GM12874 (cell line): Measurements from ENCODE around the gene RTCB.

ENCODE experiments used
- TF ChIP-seq, protein P1 (sequence below): IDR thresholded peaks from 2 replicates; pipeline ENCODE4 v1.5.1; 2011; ENCODE audit warnings: low read depth, mild to moderate bottlenecking, control low read depth, low read length, moderate library complexity; ENCODE audit not compliant: insufficient read depth

The RTCB gene

DNA sequence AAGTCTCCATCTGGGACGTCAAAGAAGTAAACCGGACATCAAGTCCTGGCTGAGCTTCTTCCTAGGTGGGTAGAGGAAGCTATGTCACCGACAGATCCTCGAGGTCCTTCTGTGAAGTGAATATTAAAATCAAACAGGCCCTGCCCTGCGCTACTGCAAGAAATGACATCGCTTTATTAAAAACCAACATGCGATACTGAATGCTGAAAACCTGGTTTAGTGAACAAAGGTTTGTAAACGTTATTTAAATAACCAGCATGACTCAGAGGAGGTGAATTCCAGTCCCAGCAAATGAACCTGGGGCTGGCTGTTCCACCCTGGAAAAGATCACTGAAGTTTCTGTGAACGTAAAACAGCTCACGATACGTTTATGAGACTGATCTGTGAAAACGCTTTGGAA is 645 bp downstream of the RTCB start:
- TF ChIP-seq, protein P1, sequence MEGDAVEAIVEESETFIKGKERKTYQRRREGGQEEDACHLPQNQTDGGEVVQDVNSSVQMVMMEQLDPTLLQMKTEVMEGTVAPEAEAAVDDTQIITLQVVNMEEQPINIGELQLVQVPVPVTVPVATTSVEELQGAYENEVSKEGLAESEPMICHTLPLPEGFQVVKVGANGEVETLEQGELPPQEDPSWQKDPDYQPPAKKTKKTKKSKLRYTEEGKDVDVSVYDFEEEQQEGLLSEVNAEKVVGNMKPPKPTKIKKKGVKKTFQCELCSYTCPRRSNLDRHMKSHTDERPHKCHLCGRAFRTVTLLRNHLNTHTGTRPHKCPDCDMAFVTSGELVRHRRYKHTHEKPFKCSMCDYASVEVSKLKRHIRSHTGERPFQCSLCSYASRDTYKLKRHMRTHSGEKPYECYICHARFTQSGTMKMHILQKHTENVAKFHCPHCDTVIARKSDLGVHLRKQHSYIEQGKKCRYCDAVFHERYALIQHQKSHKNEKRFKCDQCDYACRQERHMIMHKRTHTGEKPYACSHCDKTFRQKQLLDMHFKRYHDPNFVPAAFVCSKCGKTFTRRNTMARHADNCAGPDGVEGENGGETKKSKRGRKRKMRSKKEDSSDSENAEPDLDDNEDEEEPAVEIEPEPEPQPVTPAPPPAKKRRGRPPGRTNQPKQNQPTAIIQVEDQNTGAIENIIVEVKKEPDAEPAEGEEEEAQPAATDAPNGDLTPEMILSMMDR, result no peak

DNA sequence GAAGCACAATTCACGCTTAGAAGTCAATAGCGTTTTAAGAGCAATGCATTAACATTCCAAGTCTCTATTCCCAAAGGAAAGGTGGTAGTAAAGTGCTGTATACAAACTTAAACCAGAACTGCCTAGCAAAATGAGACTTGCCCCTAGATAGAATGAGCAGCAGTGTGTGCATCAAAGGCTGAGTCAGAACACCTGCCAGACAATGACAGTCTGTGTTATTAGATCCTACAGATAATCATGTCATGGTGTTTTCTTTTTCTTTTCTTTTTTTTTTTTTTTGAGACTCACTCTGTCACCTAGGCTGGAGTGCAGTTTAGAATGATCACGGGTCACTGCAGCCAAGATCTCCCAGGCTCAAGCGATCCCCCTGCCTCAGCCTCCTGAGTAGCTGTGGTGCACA is 1.6 kb downstream of the RTCB start:
- TF ChIP-seq, protein P1, result no peak

DNA sequence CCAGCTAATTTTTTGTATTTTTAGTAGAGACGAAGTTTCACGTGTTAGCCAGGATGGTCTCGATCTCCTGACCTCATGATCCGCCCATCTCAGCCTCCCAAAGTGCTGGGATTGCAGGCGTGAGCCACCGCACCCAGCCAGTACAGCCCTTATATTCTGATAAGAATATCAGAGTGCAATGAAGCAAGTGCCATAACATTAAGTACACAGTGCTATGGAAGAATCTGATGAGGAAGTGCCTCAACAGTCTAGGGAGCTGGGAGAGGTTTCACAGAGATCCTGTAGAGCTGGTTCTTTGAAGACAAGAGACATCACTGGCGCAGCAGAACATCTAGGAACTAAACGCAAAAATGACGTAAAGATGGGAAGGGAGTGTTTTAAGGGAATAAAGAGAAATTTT is 2.1 kb downstream of the RTCB start:
- TF ChIP-seq, protein P1, result no peak

DNA sequence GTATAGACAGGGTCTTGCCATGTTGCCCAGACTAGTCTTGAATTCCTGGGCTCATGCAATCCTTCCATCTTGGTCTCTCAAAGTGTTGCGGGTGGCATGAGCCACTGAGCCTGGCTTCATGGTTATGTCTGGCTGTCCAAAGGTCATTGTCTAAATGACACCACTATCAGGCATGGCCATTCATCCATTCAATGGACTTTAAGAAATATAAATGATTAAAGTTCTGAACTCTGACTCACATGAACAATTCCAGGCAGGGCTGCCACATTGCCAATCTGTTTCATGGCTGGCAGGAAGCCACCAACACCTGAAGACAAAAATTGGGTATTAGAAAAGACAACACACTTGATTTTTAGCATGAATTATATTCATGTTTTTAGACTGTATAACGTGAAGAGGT is 4.1 kb downstream of the RTCB start:
- TF ChIP-seq, protein P1, result no peak

DNA sequence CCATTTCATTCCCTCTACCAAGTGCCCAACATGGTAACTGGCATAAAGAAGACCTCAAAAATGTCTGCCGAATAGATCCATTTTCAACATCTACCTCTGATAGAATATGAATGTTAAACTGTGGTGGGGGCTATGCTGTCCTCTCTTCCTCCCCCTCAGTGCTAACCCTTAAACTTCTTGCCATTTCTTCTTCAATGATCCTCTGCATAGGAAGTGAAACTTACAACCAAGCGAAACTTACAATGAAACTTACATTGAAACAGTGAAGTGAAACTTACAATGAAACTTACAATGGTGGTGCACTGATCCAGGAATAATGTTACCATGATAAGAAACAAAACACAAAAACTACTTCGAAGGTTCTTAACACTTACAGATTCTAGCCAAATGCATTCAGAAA is 4.7 kb downstream of the RTCB start:
- TF ChIP-seq, protein P1, result no peak

DNA sequence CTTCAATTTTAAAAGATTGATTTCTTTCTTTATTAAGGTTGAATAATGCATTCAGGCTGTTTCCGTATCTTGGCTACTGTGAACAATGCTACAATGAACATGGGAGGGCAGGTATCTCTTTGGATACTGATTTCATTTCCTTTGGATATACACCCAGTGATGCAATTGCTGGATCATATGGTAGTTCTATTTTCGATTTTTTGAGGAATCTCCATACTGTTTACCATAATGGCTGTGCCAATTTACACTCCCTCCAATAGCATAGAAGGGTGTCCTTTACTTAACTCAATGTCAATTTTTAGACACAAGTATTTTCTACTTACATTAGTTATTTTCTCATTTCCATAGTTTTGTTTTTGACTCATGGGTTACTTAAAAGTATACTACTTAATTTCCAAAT is 8.0 kb downstream of the RTCB start:
- TF ChIP-seq, protein P1, result no peak

DNA sequence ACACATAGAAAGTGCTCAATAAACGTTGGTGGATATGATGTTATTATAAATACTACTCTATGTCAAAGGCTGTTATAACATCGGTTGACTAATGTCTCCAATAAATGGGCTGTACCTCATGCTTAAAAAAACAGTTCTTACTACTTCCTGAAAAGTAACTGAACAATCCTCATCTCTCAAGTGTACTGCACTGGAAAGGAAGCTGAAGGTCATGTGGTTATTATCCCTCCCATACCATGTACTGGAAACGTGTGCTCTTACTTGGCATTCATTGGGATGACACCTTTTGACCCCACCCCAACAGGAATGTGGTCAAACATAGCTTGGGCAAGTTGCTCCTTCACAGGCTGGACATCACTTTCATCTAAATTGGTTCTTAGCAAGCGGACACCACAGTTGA is 10.6 kb downstream of the RTCB start:
- TF ChIP-seq, protein P1, result no peak

DNA sequence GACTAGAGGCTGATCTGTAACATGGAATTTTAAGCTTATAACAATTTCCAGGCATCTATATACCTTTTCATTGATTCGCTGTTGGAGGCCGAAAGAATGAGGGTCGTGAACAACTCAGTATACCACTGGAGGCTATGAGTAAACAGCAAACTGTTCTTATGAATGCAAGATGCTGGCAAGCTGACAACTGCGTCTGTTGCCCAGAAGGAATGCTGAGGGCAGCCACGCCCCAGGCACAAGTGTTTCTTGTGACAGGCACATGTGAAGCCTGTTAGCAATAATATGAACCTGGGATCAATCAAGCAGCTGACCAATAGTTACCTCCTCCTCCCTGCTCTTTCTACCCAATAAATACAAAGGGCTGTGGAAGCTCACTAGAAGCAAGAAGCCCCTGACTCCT is 15.3 kb downstream of the RTCB start:
- TF ChIP-seq, protein P1, result no peak
